WERI-Rb-1 (cell line): ENCODE measurements around the gene SNX24.

Source experiments
- DNase-seq: peaks from one replicate; pipeline ENCODE4 v3.0.0-alpha.2; 2020
- H3K27ac ChIP-seq: fragments of 250-450 bp; sonication (Bioruptor Pico); 2 replicates; pipeline ENCODE4 v1.5.1; 2020; ENCODE audit warnings: mild to moderate bottlenecking, moderate library complexity
- H3K27me3 ChIP-seq: fragments of 250-450 bp; sonication (Bioruptor Pico); 2 replicates; pipeline ENCODE4 v1.5.1; 2021; ENCODE audit warnings: mild to moderate bottlenecking, low read depth, moderate library complexity; ENCODE audit not compliant: insufficient read depth, severe bottlenecking
- H3K36me3 ChIP-seq: fragments of 250-450 bp; sonication (Bioruptor Pico); 2 replicates; pipeline ENCODE4 v1.5.1; 2020; ENCODE audit warnings: mild to moderate bottlenecking, moderate library complexity
- H3K4me3 ChIP-seq: 2 replicates; pipeline ENCODE4 v1.5.1; 2011; ENCODE audit warnings: low read depth, mild to moderate bottlenecking, control low read depth, low read length
- H3K9me3 ChIP-seq: fragments of 250-450 bp; sonication (Bioruptor Pico); 2 replicates; pipeline ENCODE4 v1.5.1; 2021; ENCODE audit warnings: mild to moderate bottlenecking, moderate library complexity; ENCODE audit not compliant: severe bottlenecking
- CTCF ChIP-seq: IDR thresholded peaks from 2 replicates; pipeline ENCODE4 v1.5.1; 2011; ENCODE audit warnings: low read depth, mild to moderate bottlenecking, control low read depth, inconsistent platforms, low read length

The SNX24 gene

GRCh38 chr5:122944051-122944450, 98.6 kb downstream of the SNX24 start:
- TF ChIP-seq CTCF, result no peak
- Histone ChIP-seq H3K36me3 (no peaks in the 10 kb centered on the region), H3K27me3 (no peaks in the 10 kb centered on the region), H3K4me3 (no peak overlapping the region), H3K9me3 (no peaks in the 10 kb centered on the region), H3K27ac (no peak overlapping the region)
- no peak for DNase-seq

GRCh38 chr5:122947372-122947771, 102.0 kb downstream of the SNX24 start:
- no peaks in the 10 kb centered on the region for H3K36me3 ChIP-seq
- no peak overlapping the region for H3K4me3 ChIP-seq
- H3K27ac ChIP-seq, result no peak overlapping the region
- H3K27me3 ChIP-seq, result no peaks in the 10 kb centered on the region
- no peak for TF ChIP-seq CTCF
- DNase-seq, result no peak
- H3K9me3 ChIP-seq, result no peaks in the 10 kb centered on the region

- H3K36me3 ChIP-seq, result no peaks in the 10 kb centered on the region
- no peak overlapping the region for H3K27ac ChIP-seq
- no peak for TF ChIP-seq CTCF
- H3K27me3 ChIP-seq, result no peaks in the 10 kb centered on the region
- no peaks in the 10 kb centered on the region for H3K9me3 ChIP-seq
- DNase-seq, result no peak
- no peak overlapping the region for H3K4me3 ChIP-seq
These were observed 102.4 kb downstream of the SNX24 start for GRCh38 chr5:122947772-122948171.

- Histone ChIP-seq H3K36me3 (no peaks in the 10 kb centered on the region), H3K27ac (no peak overlapping the region)
These were observed 102.9 kb downstream of the SNX24 start for GRCh38 chr5:122948319-122948718.

GRCh38 chr5:122951658-122952057, 106.2 kb downstream of the SNX24 start:
- no peak overlapping the region for H3K27ac ChIP-seq
- no peak for TF ChIP-seq CTCF
- no peak overlapping the region for H3K4me3 ChIP-seq
- no peaks in the 10 kb centered on the region for H3K27me3 ChIP-seq
- no peaks in the 10 kb centered on the region for H3K9me3 ChIP-seq
- no peak for DNase-seq
- H3K36me3 ChIP-seq, result no peaks in the 10 kb centered on the region

More at GRCh38 chr5:122948319-122948718, 102.9 kb downstream of the SNX24 start:
- no peak for DNase-seq
- Histone ChIP-seq H3K4me3 (no peak overlapping the region), H3K27me3 (no peaks in the 10 kb centered on the region), H3K9me3 (no peaks in the 10 kb centered on the region)
- TF ChIP-seq CTCF, result no peak

- Histone ChIP-seq H3K27me3 (no peaks in the 10 kb centered on the region), H3K27ac (no peak overlapping the region), H3K9me3 (no peaks in the 10 kb centered on the region), H3K36me3 (no peaks in the 10 kb centered on the region), H3K4me3 (no peak overlapping the region)
- DNase-seq, result no peak
- no peak for TF ChIP-seq CTCF
These were observed 109.3 kb downstream of the SNX24 start for GRCh38 chr5:122954719-122955118.
